H9 (cell line): ENCODE data around the gene MGLL. TPM values are rescaled to one million over a fixed set of nuclear protein-coding genes. Genes with fewer than 3 reads are reported as not detected.

Source experiments
- DNase-seq: peaks from one replicate; pipeline ENCODE4 v3.0.0-alpha.2; 2017
- H2AFZ ChIP-seq: one replicate; pipeline ENCODE4 v1.6.1; 2013; ENCODE audit warnings: mild to moderate bottlenecking, low read length, control low read depth, moderate library complexity
- H2AK5ac ChIP-seq: 2 replicates; pipeline ENCODE4 v1.6.1; 2013; ENCODE audit warnings: low read length, control low read depth, mixed read lengths; ENCODE audit not compliant: insufficient read length
- H2BK120ac ChIP-seq: one replicate; pipeline ENCODE4 v1.6.1; 2013; ENCODE audit warnings: low read depth, mild to moderate bottlenecking, low read length, control low read depth, inconsistent platforms; ENCODE audit not compliant: poor library complexity, severe bottlenecking
- H2BK12ac ChIP-seq: 2 replicates; pipeline ENCODE4 v1.6.1; 2013; ENCODE audit warnings: low read length, control low read depth, mixed read lengths, low read depth; ENCODE audit not compliant: insufficient read length
- H2BK15ac ChIP-seq: 2 replicates; pipeline ENCODE4 v1.6.1; 2013; ENCODE audit warnings: low read depth, low read length, control low read depth
- H2BK20ac ChIP-seq: one replicate; pipeline ENCODE4 v1.6.1; 2013; ENCODE audit warnings: low read depth, mild to moderate bottlenecking, low read length, control low read depth, inconsistent platforms; ENCODE audit not compliant: poor library complexity, severe bottlenecking
- H2BK5ac ChIP-seq: 2 replicates; pipeline ENCODE4 v1.6.1; 2013; ENCODE audit warnings: low read length, control low read depth, mixed read lengths; ENCODE audit not compliant: insufficient read length
- H3K14ac ChIP-seq: 2 replicates; pipeline ENCODE4 v1.6.1; 2013; ENCODE audit warnings: low read length, control low read depth; ENCODE audit not compliant: insufficient read depth
- H3K18ac ChIP-seq: 2 replicates; pipeline ENCODE4 v1.6.1; 2013; ENCODE audit warnings: low read depth, mild to moderate bottlenecking, mixed read lengths, low read length, control low read depth; ENCODE audit not compliant: insufficient read length
- H3K23ac ChIP-seq: 2 replicates; pipeline ENCODE4 v1.6.1; 2013; ENCODE audit warnings: low read length, control low read depth, mixed read lengths, low read depth; ENCODE audit not compliant: insufficient read length
- H3K23me2 ChIP-seq: 2 replicates; pipeline ENCODE4 v1.6.1; 2013; ENCODE audit warnings: low read depth, mild to moderate bottlenecking, mixed read lengths, low read length, control low read depth; ENCODE audit not compliant: insufficient read length, poor library complexity, severe bottlenecking
- H3K27ac ChIP-seq: 2 replicates; pipeline ENCODE4 v1.5.1; 2013; ENCODE audit warnings: low read length, control low read depth, mixed read lengths, low read depth; ENCODE audit not compliant: insufficient read length
- H3K27me3 ChIP-seq: 2 replicates; pipeline ENCODE4 v1.6.1; 2013; ENCODE audit warnings: low read length, control low read depth, inconsistent platforms; ENCODE audit not compliant: insufficient read depth
- H3K4ac ChIP-seq: 2 replicates; pipeline ENCODE4 v1.6.1; 2013; ENCODE audit warnings: low read depth, mild to moderate bottlenecking, control low read depth, inconsistent platforms, low read length, moderate library complexity
- H3K4me1 ChIP-seq: 2 replicates; pipeline ENCODE4 v1.6.1; 2013; ENCODE audit warnings: low read length, control low read depth, inconsistent platforms; ENCODE audit not compliant: insufficient read depth
- H3K4me2 ChIP-seq: 2 replicates; pipeline ENCODE4 v1.6.1; 2013; ENCODE audit warnings: low read length, control low read depth, mixed read lengths; ENCODE audit not compliant: insufficient read length, insufficient read depth
- H3K56ac ChIP-seq: 2 replicates; pipeline ENCODE4 v1.6.1; 2013; ENCODE audit warnings: low read depth, mild to moderate bottlenecking, mixed read lengths, low read length, control low read depth; ENCODE audit not compliant: insufficient read length
- H3K79me1 ChIP-seq: 2 replicates; pipeline ENCODE4 v1.6.1; 2013; ENCODE audit warnings: low read depth, mild to moderate bottlenecking, moderate library complexity, low read length, control low read depth, inconsistent platforms; ENCODE audit not compliant: insufficient read depth, poor library complexity, severe bottlenecking
- H3K79me2 ChIP-seq: 2 replicates; pipeline ENCODE4 v1.6.1; 2013; ENCODE audit warnings: low read length, control low read depth, inconsistent platforms; ENCODE audit not compliant: insufficient read depth
- H3K9ac ChIP-seq: 2 replicates; pipeline ENCODE4 v1.6.1; 2013; ENCODE audit warnings: low read length, control low read depth, mixed read lengths; ENCODE audit not compliant: insufficient read length; ENCODE audit errors: extremely low read depth
- H3K9me3 ChIP-seq: one replicate; pipeline ENCODE4 v1.6.1; 2013; ENCODE audit warnings: low read depth, low read length, inconsistent platforms; ENCODE audit not compliant: control insufficient read depth
- H3T11ph ChIP-seq: one replicate; pipeline ENCODE4 v1.6.1; 2013; ENCODE audit warnings: mild to moderate bottlenecking, low read length, control low read depth, inconsistent platforms
- H4K20me1 ChIP-seq: one replicate; pipeline ENCODE4 v1.6.1; 2013; ENCODE audit not compliant: control insufficient read depth, insufficient read length, insufficient read depth
- H4K5ac ChIP-seq: 2 replicates; pipeline ENCODE4 v1.6.1; 2013; ENCODE audit warnings: low read depth, mild to moderate bottlenecking, mixed read lengths, low read length, control low read depth; ENCODE audit not compliant: insufficient read length
- H4K8ac ChIP-seq: replicated peaks from 2 replicates; pipeline ENCODE4 v1.6.1; 2013; ENCODE audit warnings: low read length, control low read depth, mixed read lengths, low read depth; ENCODE audit not compliant: insufficient read length
- H4K91ac ChIP-seq: 2 replicates; pipeline ENCODE4 v1.6.1; 2013; ENCODE audit warnings: low read depth, mild to moderate bottlenecking, moderate library complexity, mixed read lengths, low read length, control low read depth; ENCODE audit not compliant: insufficient read length
- H3K27ac Mint-ChIP-seq, 3 experiments: 2 replicates in 2 of 3; 3 replicates in 1 of 3; pipeline ENCODE4 v1.8.0; 2020 to 2021; ENCODE audit warnings: mixed read lengths in 3 of 3, mild to moderate bottlenecking in 1 of 3, moderate library complexity in 1 of 3
- H3K27me3 Mint-ChIP-seq: 2 replicates; pipeline ENCODE4 v1.8.0; 2021; ENCODE audit warnings: low read depth, mild to moderate bottlenecking, moderate library complexity, mixed read lengths
- H3K36me3 Mint-ChIP-seq, 3 experiments: 2 replicates in 2 of 3; 3 replicates in 1 of 3; pipeline ENCODE4 v1.8.0; 2020 to 2021; ENCODE audit warnings: low read depth in 3 of 3, mixed read lengths in 3 of 3; ENCODE audit not compliant: insufficient read depth in 1 of 3
- H3K4me1 Mint-ChIP-seq, 2 experiments: 2 replicates each; pipeline ENCODE4 v1.8.0; 2020; ENCODE audit warnings: mixed read lengths in 2 of 2
- H3K4me3 Mint-ChIP-seq, 2 experiments: 2 replicates in 1 of 2; 3 replicates in 1 of 2; pipeline ENCODE4 v1.8.0; 2020 to 2021; ENCODE audit warnings: mild to moderate bottlenecking in 2 of 2, mixed read lengths in 2 of 2, moderate library complexity in 1 of 2
- H3K9me3 Mint-ChIP-seq, 2 experiments: 2 replicates in 1 of 2; 3 replicates in 1 of 2; pipeline ENCODE4 v1.8.0; 2020; ENCODE audit warnings: mild to moderate bottlenecking in 2 of 2, mixed read lengths in 2 of 2, moderate library complexity in 1 of 2
- CTCF ChIP-seq: fragments of 200-600 bp; sonication (generic); conservative IDR thresholded peaks from 3 replicates; pipeline ENCODE4 v1.8.0; 2021; ENCODE audit warnings: antibody characterized with exemption, mild to moderate bottlenecking
- WGBS: extraction: QIAGEN DNeasy Blood & Tissue Kit; methylation state at CpG from one replicate; pipeline ENCODE4 v1.1.7; 2013; ENCODE audit warnings: missing lambda C conversion rate, low lambda C conversion rate, mixed read lengths; ENCODE audit not compliant: insufficient read length; ENCODE audit errors: extremely low coverage; 5-methylcytosine and 5-hydroxymethylcytosine counted together
- total RNA-seq: library from RNA; stranded (reverse); gene quantifications from 2 replicates; pipeline ENCODE4 v1.2.1, GENCODE V29; 2021

Gene MGLL
- total RNA-seq, 1 experiment from 2014 or later = 0.11 TPM

DNA sequence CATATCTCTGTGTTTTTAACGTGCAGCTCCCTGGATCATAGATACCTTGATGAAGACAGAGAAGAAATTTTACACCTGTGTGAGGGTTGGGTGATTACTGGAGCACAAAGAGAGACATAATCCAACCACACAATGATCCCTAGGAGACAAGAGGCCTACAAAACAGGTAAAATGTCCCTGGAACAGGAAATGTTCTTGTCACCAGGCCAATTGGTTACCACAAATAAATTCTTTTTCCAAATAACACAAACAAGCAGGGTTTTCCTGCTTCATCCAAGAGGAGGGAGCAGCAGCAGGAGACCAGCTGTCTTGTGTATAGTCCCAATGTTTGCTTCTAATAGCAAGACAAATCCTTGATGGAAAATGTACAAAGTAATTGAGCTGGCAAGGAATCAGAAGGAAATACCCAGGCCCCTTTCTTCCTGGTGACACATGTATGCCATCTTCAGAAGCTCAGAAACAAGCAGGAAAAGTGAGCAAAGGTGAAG is 1.4 kb downstream of the MGLL start:
- H4K5ac ChIP-seq = no peak overlapping the region
- peaks cover 59% of the 10 kb centered on the region for H3K27me3 Mint-ChIP-seq
- H3K4me2 ChIP-seq = no peak overlapping the region
- no peak overlapping the region for H3K4ac ChIP-seq
- H2AK5ac ChIP-seq = no peak overlapping the region
- no peaks in the 10 kb centered on the region for H3K4me1 ChIP-seq
- no peaks in the 10 kb centered on the region; a peak in 1 of 7 replicates for H3K36me3 Mint-ChIP-seq
- H2AFZ ChIP-seq = no peak overlapping the region
- H3K56ac ChIP-seq = no peak overlapping the region
- no peak overlapping the region for H3K4me3 Mint-ChIP-seq
- H3K9ac ChIP-seq = no peak overlapping the region
- no peak overlapping the region for H2BK20ac ChIP-seq
- H3K27me3 ChIP-seq = peaks cover 10% of the 10 kb centered on the region
- H4K91ac ChIP-seq = no peak overlapping the region
- no peak overlapping the region for H3K18ac ChIP-seq
- WGBS = no CpG with 5 or more reads among the region's 1 CpG
- H3K79me2 ChIP-seq = no peaks in the 10 kb centered on the region
- H3T11ph ChIP-seq = no peak overlapping the region
- peaks cover 6% of the 10 kb centered on the region for H3K23me2 ChIP-seq
- no peak overlapping the region for H2BK12ac ChIP-seq
- no peaks in the 10 kb centered on the region for H3K79me1 ChIP-seq
- H2BK15ac ChIP-seq = no peak overlapping the region
- H3K23ac ChIP-seq = no peak overlapping the region
- no peak overlapping the region for H3K27ac Mint-ChIP-seq
- no peak overlapping the region for H3K14ac ChIP-seq
- H2BK120ac ChIP-seq = no peak overlapping the region
- H3K4me1 Mint-ChIP-seq = peaks cover 23 to 24% of the 10 kb centered on the region in 2 experiments
- H4K20me1 ChIP-seq = no peaks in the 10 kb centered on the region
- H4K8ac ChIP-seq = no peak overlapping the region
- DNase-seq = no peak
- no peak overlapping the region for H3K27ac ChIP-seq
- H3K9me3 Mint-ChIP-seq = no peaks in the 10 kb centered on the region
- no peak for TF ChIP-seq CTCF
- H2BK5ac ChIP-seq = no peak overlapping the region
- H3K9me3 ChIP-seq = no peaks in the 10 kb centered on the region
